Breast epithelium (tissue), 3 donors: ENCODE data around the gene PTCHD1.

Experiments
- POLR2A ChIP-seq: fragments of 450-650 bp; IDR thresholded peaks from one replicate; pipeline ENCODE4 v1.6.1; 2016; ENCODE audit warnings: antibody characterized with exemption, mild to moderate bottlenecking, moderate library complexity
- POLR2AphosphoS5 ChIP-seq, 3 donors: sonication (generic); formaldehyde crosslinking; IDR thresholded peaks; one replicate each; pipeline ENCODE4 v1.6.1; 2017; ENCODE audit warnings: antibody characterized with exemption in 3 of 3
- TF ChIP-seq, protein P1 (sequence below), 3 donors: fragments of 450-650 bp; IDR thresholded peaks; one replicate each; pipeline ENCODE4 v1.5.1; 2016 to 2017; ENCODE audit warnings: antibody characterized with exemption in 3 of 3, mild to moderate bottlenecking in 3 of 3, moderate library complexity in 3 of 3

GRCh38 chrX:23364416-23364815, 29.8 kb downstream of the PTCHD1 start:
- TF ChIP-seq, protein P1, sequence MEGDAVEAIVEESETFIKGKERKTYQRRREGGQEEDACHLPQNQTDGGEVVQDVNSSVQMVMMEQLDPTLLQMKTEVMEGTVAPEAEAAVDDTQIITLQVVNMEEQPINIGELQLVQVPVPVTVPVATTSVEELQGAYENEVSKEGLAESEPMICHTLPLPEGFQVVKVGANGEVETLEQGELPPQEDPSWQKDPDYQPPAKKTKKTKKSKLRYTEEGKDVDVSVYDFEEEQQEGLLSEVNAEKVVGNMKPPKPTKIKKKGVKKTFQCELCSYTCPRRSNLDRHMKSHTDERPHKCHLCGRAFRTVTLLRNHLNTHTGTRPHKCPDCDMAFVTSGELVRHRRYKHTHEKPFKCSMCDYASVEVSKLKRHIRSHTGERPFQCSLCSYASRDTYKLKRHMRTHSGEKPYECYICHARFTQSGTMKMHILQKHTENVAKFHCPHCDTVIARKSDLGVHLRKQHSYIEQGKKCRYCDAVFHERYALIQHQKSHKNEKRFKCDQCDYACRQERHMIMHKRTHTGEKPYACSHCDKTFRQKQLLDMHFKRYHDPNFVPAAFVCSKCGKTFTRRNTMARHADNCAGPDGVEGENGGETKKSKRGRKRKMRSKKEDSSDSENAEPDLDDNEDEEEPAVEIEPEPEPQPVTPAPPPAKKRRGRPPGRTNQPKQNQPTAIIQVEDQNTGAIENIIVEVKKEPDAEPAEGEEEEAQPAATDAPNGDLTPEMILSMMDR (IDR thresholded peaks at IDR 0.05) = no peak
- TF ChIP-seq POLR2A (no peak), POLR2AphosphoS5 (IDR thresholded peaks at IDR 0.05) (no peak)
